DLD1 (cell line): ENCODE data around the gene STMN3.
"Not testable (repeated sequence)": the region's sequence is repeated elsewhere in the genome, so short reads cannot be mapped to it uniquely, and the experiment has no call there.

Experiments
- in situ Hi-C: cut with HindIII; loops from 2 replicates; pipeline ENCODE4 v1.10.0; 2017; ENCODE audit warnings: low sequenced_read_pairs

Gene STMN3

GRCh38 chr20:63639093-63639975 is 13.9 kb downstream of the STMN3 start:
- in situ Hi-C loops, result no loop called here

- in situ Hi-C loops, result no loop called here
Observed at GRCh38 chr20:63636752-63637628, 16.2 kb downstream of the STMN3 start.

GRCh38 chr20:63635431-63636141 is 17.6 kb downstream of the STMN3 start:
- in situ Hi-C loops, result no loop called here

- in situ Hi-C loops, result no loop called here
Observed at GRCh38 chr20:63633732-63634131, 19.5 kb downstream of the STMN3 start.

DNA sequence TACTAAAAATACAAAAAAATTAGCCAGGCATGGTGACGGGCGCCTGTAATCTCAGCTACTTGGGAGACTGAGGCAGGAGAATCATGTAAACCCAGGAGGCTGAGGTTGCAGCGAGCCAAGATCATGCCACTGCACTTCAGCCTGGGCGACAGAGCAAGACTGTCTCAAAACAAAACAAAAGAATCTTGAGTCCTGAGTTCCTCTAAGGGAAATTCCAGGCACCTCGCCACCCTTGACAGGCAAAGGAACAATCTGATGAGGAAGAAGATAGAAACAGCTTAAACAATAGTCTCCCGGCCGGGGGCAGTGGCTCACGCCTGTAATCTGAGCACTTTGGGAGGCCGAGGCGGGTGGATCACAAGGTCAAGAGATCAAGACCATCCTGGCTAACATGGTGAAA is 21.8 kb downstream of the STMN3 start:
- in situ Hi-C loops, result not testable (repeated sequence)

DNA sequence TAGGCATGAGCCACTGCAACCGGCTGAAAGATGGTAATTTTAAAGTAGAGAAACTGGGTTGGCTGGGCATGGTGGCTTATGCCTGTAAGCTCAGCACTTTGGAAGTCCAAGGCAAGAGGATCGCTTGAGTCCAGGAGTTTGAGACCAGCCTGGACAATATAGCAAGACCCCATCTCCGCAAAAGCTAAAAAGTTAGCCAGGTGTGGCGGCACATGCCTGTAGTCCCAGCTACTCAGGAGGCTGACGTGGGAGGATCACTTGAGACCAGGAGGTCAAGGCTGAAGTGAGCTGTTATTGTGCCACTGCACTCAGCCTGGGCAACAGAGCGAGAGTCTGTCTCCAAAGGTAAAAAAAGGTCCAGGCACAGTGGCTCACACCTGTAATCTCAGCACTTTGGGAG is 22.3 kb downstream of the STMN3 start:
- in situ Hi-C loops, result not testable (repeated sequence)

- in situ Hi-C loops, result no loop called here
Observed at GRCh38 chr20:63628246-63628975, 24.8 kb downstream of the STMN3 start.

DNA sequence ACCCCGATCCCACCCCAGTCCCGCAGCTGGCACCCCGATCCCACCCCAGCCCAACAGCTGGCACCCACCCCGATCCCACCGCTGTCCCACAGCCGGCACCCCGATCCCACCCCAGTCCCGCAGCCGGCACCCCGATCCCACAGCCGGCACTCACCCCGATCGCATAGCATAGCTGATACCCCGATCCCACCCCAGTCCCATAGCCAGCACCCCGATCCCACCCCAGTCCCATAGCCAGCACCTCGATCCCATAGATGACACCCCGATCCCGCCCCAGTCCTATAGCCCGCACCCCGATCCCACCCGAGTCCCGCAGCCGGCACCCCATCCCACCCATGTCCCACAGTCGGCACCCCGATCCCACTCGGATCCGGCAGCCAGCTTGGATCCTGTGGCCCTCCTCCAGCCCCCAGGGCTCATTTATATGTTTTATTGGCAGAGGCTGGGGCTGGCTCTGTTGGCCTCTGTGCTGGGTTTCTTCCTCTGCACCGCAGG is 25.4 kb downstream of the STMN3 start:
- in situ Hi-C loops, result no loop called here

GRCh38 chr20:63627129-63627750 is 26.0 kb downstream of the STMN3 start:
- in situ Hi-C loops, result no loop called here

- in situ Hi-C loops, result no loop called here
Observed at GRCh38 chr20:63626424-63627128, 26.6 kb downstream of the STMN3 start, which contains the start of gene GMEB2. Gene GMEB2 (minus strand): TSS chr20:63627101. CDS start chr20:63619397, 7,704 bp downstream.

GRCh38 chr20:63625771-63626423 is 27.3 kb downstream of the STMN3 start:
- in situ Hi-C loops, result no loop called here

DNA sequence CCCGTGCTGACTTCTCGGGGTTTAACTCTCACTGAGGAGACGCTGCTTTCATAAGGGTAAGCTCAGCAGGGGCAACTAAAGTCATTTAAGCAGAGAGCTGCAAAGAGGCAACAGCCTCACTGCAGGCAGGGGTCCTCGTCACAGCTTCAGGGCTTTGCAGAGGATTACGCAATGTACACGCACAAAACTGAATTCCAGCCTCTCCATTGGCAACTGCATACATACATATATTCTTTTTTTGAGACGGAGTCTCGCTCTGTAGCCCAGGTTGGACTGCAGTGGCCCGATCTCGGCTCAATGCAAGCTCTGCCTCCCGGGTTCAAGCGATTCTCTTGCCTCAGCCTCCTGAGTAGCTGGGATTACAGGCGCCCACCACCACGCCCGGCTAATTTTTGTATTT is 28.7 kb downstream of the STMN3 start:
- in situ Hi-C loops, result no loop called here

GRCh38 chr20:63622732-63623131 is 30.5 kb downstream of the STMN3 start:
- in situ Hi-C loops, result no loop called here

DNA sequence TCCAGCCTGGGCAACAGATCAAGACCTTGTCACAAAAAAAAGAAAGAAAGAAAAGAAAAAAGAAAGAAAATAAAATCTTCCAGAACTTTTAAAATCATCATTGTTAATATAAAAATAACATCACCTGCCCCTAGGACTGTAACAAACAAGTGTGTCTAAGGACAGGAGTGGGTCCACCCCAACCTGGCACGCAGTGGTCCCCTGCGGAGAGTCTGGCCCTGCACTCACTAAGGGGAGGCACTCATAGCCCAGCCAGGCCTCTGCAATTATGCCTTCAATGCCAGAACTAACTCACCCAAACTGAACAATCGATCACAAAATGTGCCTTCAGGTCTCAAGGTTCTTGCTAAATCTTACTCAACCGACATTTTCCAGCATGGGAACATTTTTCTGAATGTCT is 31.1 kb downstream of the STMN3 start:
- in situ Hi-C loops, result no loop called here

GRCh38 chr20:63620991-63621390 is 32.2 kb downstream of the STMN3 start:
- in situ Hi-C loops, result no loop called here

DNA sequence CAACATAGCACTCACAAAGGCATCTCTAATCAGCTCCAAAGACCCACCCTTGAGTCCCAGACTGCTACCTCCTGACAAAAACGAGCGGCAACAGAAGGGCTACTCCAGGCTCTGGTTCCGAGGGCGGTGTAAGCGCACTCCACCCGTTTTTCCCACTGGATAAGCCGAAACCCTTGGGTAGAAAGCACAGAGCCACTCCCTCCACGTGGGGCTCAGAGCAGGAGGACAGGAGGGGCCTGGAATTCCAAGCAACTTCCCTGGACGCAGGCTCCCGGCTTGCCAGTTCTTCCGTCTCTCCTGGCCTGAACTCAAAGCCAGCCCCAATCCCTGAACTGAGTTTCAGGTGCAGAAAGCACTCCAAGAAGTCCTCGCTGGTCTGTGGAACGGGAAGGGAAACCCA is 33.7 kb downstream of the STMN3 start:
- in situ Hi-C loops, result no loop called here

GRCh38 chr20:63619086-63619485 is 34.1 kb downstream of the STMN3 start:
- in situ Hi-C loops, result no loop called here

DNA sequence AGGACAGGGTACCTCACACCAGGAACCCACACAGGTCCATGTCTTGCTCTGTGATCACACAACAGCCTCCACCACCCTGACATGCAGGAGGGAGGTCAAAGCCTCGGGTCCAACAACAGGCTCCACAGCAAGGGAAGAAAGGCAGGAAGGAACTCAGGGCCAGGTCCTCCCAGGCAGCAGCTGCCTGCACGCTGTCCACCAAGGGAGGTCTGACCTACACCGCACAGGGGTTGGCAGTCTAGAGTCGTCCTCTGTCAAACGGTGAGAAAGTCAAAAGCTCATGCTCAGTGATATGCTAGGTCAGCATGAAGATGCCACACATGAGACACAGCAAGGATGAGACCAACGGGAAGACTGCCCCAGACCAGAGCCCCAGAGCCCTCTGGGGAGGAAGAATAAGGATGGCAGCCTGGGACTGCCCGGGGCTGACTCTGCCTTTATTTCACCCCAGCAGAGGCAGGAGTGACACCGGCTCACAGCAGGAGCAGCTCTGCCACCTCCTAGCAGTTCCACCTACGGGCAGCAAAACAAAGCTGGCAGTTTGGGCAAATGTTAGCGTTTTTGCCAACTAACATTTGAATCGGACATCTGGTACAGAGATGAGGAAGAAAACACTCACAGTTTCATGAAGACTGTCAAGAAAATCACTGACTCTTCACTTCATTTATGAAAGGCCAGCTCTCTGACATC is 34.8 kb downstream of the STMN3 start:
- in situ Hi-C loops, result no loop called here
